Parathyroid adenoma (tissue), 2 donors: ENCODE results near the gene MDGA2.
A peak's percentile ranks its signal among the peaks of the same experiment; 100 is the strongest.

Experiments
- H2AFZ ChIP-seq: fragments of 300-600 bp; sonication (generic); one replicate; pipeline ENCODE4 v1.7.0; 2017; ENCODE audit warnings: antibody characterized with exemption, mild to moderate bottlenecking
- H3K27ac ChIP-seq: fragments of 300-600 bp; sonication (generic); one replicate; pipeline ENCODE4 v1.7.0; 2017
- H3K27me3 ChIP-seq: fragments of 300-600 bp; sonication (generic); one replicate; pipeline ENCODE4 v1.7.0; 2017; ENCODE audit warnings: low read length; ENCODE audit not compliant: control insufficient read depth, insufficient read depth
- H3K36me3 ChIP-seq: fragments of 300-600 bp; sonication (generic); one replicate; pipeline ENCODE4 v1.7.0; 2017; ENCODE audit warnings: low read length; ENCODE audit not compliant: control insufficient read depth, insufficient read depth
- H3K4me1 ChIP-seq: fragments of 300-600 bp; sonication (generic); one replicate; pipeline ENCODE4 v1.7.0; 2017; ENCODE audit warnings: control low read depth
- H3K4me2 ChIP-seq: fragments of 300-600 bp; sonication (generic); one replicate; pipeline ENCODE4 v1.7.0; 2017; ENCODE audit warnings: low read length
- H3K4me3 ChIP-seq: fragments of 300-600 bp; sonication (generic); one replicate; pipeline ENCODE4 v1.7.0; 2017; ENCODE audit warnings: low read depth, low read length
- H3K79me2 ChIP-seq: fragments of 300-600 bp; sonication (generic); one replicate; pipeline ENCODE4 v1.7.0; 2017; ENCODE audit warnings: control low read depth
- H3K9ac ChIP-seq: fragments of 300-600 bp; sonication (generic); one replicate; pipeline ENCODE4 v1.7.0; 2017; ENCODE audit warnings: mild to moderate bottlenecking
- H3K9me3 ChIP-seq: fragments of 300-600 bp; sonication (generic); one replicate; pipeline ENCODE4 v1.7.0; 2017; ENCODE audit warnings: low read length; ENCODE audit not compliant: control insufficient read depth
- TF ChIP-seq, protein P1 (sequence below): fragments of 300-600 bp; sonication (generic); IDR thresholded peaks from one replicate; pipeline ENCODE4 v1.7.0; 2017; ENCODE audit warnings: antibody characterized with exemption, mild to moderate bottlenecking
- donor health status: primary hyperparathyroidism.

Gene MDGA2

DNA sequence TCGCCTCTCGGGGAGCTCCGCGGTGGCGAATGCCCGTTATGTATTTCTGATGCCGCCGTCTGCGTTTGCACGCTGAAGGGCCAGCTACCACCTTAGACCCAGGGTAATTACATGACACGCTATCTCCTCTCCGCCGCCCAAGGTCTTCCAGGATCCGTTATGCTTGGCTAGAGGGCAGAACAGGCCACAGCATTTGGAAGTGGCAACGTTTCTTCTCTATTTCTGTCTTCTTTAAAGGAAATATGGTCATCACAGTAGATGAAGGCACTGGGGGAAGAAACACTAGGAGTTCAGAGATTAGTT lies 861 bp upstream of the MDGA2 start:
- H3K9me3 ChIP-seq = no peaks in the 10 kb centered on the region
- TF ChIP-seq, protein P1, sequence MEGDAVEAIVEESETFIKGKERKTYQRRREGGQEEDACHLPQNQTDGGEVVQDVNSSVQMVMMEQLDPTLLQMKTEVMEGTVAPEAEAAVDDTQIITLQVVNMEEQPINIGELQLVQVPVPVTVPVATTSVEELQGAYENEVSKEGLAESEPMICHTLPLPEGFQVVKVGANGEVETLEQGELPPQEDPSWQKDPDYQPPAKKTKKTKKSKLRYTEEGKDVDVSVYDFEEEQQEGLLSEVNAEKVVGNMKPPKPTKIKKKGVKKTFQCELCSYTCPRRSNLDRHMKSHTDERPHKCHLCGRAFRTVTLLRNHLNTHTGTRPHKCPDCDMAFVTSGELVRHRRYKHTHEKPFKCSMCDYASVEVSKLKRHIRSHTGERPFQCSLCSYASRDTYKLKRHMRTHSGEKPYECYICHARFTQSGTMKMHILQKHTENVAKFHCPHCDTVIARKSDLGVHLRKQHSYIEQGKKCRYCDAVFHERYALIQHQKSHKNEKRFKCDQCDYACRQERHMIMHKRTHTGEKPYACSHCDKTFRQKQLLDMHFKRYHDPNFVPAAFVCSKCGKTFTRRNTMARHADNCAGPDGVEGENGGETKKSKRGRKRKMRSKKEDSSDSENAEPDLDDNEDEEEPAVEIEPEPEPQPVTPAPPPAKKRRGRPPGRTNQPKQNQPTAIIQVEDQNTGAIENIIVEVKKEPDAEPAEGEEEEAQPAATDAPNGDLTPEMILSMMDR = no peak
- no peaks in the 10 kb centered on the region for H3K79me2 ChIP-seq
- H3K27me3 ChIP-seq = no peaks in the 10 kb centered on the region
- no peak overlapping the region for H3K9ac ChIP-seq
- H3K27ac ChIP-seq = no peak overlapping the region
- no peaks in the 10 kb centered on the region for H3K36me3 ChIP-seq
- H3K4me2 ChIP-seq = peak overlapping the region; percentile 57
- no peaks in the 10 kb centered on the region for H3K4me1 ChIP-seq
- H3K4me3 ChIP-seq = peak overlapping the region; percentile 13
- peak overlapping the region; percentile 63 for H2AFZ ChIP-seq

DNA sequence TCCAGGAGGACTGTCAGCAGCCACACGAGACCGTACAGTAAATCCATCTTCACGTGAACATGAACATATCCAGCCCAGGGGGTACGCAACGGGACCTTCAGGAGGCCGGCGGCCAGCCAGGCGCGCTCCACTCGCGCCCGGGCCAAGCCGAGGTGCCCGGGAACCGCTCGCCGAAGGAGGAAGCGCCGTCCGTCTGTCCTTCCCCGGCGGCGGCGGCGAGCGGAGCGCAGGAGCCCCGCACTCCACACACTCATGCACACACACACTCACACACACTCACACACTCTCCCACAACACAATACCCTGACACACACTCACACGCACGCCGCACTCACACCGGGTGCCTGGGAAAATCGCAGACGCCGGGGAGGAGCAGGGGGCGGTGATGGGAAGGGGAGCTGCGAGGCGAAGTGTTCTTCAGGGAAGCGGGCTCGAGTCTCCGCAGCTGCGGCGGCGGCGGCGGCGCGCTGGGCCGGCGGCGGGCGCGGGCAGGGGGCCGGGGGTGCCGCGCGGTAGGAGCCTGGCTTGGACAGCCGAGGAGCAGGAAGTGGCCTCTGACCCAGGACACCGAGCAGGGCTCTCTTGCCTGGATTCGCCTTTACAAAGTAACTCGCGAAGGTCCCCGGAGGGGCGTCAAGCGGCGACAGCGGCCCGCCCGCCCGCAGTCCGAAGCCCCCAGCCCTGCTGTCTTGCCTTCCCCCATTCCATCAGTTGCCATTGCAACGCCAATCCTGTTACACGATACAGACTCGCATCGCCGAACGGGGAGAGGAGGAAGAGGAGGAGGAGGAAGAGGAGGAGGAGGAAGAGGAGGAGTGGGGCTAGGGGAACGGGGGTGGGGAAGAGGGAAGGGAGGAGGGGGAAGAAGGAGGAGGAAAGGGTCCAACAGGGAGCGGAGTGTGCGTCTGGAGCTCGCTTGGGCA lies 601 bp downstream of the MDGA2 start:
- TF ChIP-seq, protein P1 = no peak
- Histone ChIP-seq H3K4me2 (peak overlapping the region; percentile 57), H3K9ac (no peak overlapping the region), H3K27me3 (no peaks in the 10 kb centered on the region), H3K79me2 (no peaks in the 10 kb centered on the region), H3K4me1 (no peaks in the 10 kb centered on the region), H2AFZ (peak overlapping the region; percentile 63), H3K27ac (no peak overlapping the region), H3K9me3 (no peaks in the 10 kb centered on the region), H3K36me3 (no peaks in the 10 kb centered on the region), H3K4me3 (peak overlapping the region; percentile 31)

GRCh38 chr14:47674148-47674542 lies 1.3 kb downstream of the MDGA2 start:
- Histone ChIP-seq H2AFZ (no peak overlapping the region), H3K27me3 (no peaks in the 10 kb centered on the region), H3K4me3 (peak overlapping the region; percentile 31), H3K79me2 (no peaks in the 10 kb centered on the region), H3K9me3 (no peaks in the 10 kb centered on the region), H3K4me2 (peak overlapping the region; percentile 53), H3K4me1 (no peaks in the 10 kb centered on the region), H3K27ac (no peak overlapping the region), H3K36me3 (no peaks in the 10 kb centered on the region), H3K9ac (no peak overlapping the region)
- TF ChIP-seq, protein P1 = no peak

DNA sequence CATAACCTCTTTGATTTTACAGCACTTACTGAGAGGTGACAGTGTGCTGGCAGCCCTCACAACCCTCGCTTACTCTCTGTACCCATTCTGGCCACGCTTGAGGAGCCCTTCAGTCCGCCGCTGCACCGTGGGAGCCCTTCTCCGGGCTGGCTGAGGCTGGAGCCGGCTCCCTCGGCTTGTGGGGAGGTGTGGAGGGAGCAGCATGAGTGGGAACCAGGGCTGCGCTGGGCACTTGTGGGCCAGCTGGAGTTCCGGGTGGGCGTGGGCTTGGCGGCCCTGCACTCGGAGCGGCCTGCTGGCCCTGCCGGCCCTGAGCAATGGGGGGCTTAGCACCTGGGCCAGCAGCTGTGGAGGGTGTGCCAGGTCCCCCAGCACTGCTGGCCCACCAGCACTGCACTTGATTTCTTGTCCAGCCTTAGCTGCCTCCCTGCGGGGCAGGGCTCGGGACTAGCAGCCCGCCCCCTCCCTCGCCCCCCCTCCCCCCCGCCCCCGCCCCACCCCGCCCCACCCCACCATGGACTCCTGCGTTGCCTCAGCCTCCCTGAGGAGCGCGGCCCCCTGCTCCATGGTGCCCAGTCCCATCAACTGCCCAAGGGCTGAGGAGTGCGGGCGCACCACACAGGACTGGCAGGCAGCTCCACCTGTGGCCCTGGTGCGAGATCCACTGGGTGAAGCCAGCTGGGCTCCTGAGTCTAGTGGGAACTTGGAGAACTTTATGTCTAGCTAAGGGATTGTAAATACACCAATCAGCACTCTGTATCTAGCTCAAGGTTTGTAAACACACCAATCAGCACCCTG lies 9.9 kb downstream of the MDGA2 start:
- Histone ChIP-seq H3K9ac (no peak overlapping the region), H3K27ac (no peak overlapping the region), H3K27me3 (no peaks in the 10 kb centered on the region), H3K4me2 (no peak overlapping the region), H3K4me3 (no peak overlapping the region), H3K79me2 (no peaks in the 10 kb centered on the region), H3K4me1 (no peaks in the 10 kb centered on the region), H3K36me3 (no peaks in the 10 kb centered on the region), H2AFZ (no peak overlapping the region), H3K9me3 (no peaks in the 10 kb centered on the region)
- TF ChIP-seq, protein P1 = no peak
